Measurements from ENCODE around the gene CRYZL1.

The CRYZL1 gene

DNA sequence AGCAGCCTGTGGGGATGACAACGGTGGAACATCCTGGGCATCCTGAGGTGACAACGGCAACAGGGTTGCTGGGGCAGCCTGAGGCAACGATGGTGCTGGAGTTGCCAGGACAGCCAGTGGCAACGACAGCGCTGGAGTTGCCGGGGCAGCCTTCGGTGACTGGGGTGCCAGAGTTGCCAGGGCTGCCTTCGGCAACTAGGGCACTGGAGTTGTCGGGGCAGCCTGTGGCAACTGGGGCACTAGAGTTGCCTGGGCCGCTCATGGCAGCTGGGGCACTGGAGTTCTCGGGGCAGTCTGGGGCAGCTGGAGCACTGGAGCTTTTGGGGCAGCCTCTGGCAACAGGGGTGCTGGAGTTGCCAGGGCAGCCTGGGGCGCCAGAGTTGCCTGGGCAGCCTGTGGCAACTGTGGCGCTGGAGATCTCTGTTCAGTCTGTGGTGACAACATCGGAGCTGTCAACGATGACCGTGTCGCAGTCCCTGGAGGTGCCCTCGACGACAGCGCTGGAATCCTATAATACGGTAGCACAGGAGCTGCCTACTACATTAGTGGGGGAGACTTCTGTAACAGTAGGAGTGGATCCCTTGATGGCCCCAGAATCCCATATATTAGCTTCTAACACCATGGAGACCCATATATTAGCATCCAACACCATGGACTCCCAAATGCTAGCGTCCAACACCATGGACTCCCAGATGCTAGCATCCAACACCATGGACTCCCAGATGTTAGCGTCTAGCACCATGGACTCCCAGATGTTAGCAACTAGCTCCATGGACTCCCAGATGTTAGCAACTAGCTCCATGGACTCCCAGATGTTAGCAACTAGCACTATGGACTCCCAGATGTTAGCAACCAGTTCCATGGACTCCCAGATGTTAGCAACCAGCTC, 90.5 kb downstream of the CRYZL1 start:
- H3K4me3 ChIP-seq (replicated peaks; ENCODE audit: low read depth, low read length) = no peak overlapping the region
- TF ChIP-seq, protein P1, sequence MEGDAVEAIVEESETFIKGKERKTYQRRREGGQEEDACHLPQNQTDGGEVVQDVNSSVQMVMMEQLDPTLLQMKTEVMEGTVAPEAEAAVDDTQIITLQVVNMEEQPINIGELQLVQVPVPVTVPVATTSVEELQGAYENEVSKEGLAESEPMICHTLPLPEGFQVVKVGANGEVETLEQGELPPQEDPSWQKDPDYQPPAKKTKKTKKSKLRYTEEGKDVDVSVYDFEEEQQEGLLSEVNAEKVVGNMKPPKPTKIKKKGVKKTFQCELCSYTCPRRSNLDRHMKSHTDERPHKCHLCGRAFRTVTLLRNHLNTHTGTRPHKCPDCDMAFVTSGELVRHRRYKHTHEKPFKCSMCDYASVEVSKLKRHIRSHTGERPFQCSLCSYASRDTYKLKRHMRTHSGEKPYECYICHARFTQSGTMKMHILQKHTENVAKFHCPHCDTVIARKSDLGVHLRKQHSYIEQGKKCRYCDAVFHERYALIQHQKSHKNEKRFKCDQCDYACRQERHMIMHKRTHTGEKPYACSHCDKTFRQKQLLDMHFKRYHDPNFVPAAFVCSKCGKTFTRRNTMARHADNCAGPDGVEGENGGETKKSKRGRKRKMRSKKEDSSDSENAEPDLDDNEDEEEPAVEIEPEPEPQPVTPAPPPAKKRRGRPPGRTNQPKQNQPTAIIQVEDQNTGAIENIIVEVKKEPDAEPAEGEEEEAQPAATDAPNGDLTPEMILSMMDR (IDR thresholded peaks at IDR 0.05; ENCODE audit: low read depth, low read length, missing control alignments) = no peak

DNA sequence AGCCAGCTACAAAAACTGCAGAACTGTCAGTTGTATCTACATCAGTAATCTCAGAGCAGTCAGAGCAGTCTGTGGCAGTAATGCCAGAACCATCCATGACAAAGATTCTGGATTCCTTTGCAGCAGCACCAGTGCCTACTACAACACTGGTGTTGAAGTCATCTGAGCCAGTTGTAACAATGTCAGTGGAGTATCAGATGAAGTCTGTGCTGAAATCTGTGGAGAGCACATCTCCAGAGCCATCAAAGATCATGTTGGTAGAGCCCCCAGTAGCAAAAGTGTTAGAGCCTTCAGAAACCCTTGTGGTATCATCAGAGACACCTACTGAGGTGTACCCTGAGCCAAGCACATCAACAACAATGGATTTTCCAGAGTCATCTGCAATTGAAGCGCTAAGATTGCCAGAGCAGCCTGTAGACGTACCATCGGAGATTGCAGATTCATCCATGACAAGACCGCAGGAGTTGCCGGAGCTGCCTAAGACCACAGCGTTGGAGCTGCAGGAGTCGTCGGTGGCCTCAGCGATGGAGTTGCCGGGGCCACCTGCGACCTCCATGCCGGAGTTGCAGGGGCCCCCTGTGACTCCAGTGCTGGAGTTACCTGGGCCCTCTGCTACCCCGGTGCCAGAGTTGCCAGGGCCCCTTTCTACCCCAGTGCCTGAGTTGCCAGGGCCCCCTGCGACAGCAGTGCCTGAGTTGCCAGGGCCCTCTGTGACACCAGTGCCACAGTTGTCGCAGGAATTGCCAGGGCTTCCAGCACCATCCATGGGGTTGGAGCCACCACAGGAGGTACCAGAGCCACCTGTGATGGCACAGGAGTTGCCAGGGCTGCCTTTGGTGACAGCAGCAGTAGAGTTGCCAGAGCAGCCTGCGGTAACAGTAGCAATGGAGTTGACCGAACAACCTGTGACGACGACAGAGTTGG, 91.4 kb downstream of the CRYZL1 start:
- no peak for DNase-seq (ENCODE audit: extremely low read depth, low read depth)
- H3K4me3 ChIP-seq (replicated peaks; ENCODE audit: low read depth, low read length) = no peak overlapping the region
- TF ChIP-seq, protein P1 (IDR thresholded peaks at IDR 0.05; ENCODE audit: low read depth, low read length, missing control alignments) = no peak

More for the DNA sequence above, 90.5 kb downstream of the CRYZL1 start:
- no peak for DNase-seq (ENCODE audit: extremely low read depth, low read depth)

DNA sequence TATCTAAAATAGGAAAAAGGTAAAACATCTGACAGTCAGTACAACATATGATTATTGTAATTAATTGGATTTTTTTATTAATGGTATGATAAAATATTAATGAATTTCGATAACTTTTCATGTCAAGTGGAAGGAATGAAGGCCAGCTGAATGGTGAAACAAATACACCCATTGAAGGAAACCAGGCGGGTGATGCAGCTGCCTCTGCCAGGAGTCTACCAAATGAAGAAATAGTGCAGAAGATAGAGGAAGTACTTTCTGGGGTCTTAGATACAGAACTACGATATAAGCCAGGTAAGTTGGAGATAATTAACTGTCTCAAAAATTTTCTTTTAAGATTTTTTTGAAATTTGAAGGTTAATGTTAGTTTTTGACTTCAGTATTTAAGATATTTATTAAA, 95.5 kb downstream of the CRYZL1 start:
- no peak overlapping the region; the same call in 1 of the 2 replicates for H3K4me3 ChIP-seq (replicated peaks; ENCODE audit: low read depth, low read length)
- no peak for DNase-seq (ENCODE audit: extremely low read depth, low read depth)
- TF ChIP-seq, protein P1 (IDR thresholded peaks at IDR 0.05; ENCODE audit: low read depth, low read length, missing control alignments) = no peak

DNA sequence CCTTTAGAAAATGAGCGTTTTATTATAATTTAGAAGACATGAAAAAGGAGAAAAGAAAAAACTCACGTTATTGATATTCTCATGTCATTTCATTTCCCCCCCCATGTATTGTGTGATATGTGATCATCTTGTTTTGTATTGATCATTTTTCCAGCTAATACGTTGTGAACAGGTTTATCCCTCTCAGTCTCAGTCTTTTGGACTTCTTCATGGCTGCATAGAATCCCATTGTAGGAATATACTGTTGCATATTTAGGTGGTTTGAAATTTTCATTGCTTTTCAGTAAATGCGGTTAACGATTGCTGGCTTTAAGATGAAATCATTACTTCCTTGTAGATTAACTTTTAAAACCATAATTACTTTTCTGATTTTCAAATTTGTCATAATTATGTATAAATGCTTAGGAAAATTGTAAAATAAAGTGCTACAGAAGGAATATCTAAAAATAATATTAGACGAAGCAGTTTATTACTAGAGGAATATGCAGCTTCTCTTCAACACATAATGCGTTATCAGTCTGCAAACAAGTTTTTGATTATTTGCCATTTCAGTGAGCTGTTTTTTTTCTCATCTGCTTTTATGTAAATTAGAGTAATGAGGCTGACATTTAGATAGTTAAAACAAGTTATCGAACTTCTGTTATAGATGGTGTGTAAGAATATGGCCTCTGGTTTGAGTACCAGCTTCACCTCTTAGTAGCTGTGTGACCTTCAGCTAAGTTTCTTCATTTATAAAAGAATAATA, 96.9 kb downstream of the CRYZL1 start:
- TF ChIP-seq, protein P1 (IDR thresholded peaks at IDR 0.05; ENCODE audit: low read depth, low read length, missing control alignments) = no peak

DNA sequence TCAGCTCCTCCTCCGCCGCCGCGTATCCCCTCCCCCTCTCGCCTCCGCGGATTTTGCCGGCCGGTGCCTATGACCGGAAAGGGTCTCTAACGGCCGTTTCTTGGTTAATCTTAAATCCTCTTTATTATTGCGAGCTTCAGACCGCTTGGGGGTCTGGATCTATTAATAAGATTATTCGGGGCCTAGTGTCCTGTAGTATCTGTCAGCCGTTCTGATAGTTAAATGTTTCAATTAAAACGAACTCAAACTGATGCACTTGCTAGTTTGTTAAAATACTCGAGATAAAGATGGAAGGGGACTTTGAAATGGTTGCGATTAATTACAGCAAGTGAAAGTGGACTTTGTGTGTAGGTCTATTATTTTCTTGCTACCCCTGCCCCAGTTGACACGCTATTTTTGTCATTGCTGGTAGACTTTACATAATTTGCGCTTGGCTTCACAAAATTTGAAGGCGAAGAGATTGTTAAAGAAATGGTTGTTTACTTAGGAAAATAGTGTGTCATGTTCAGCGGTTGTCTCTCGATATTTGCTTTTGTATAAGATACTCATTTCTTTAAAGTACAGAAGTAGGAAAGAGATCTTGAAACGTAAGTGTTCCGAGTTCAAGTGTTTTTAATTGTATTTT, 97.9 kb downstream of the CRYZL1 start:
- no peak for DNase-seq (ENCODE audit: extremely low read depth, low read depth)
- H3K4me3 ChIP-seq (replicated peaks; ENCODE audit: low read depth, low read length) = peak overlapping the region; percentile 56

More for the DNA sequence above, 96.9 kb downstream of the CRYZL1 start:
- DNase-seq (ENCODE audit: extremely low read depth, low read depth) = no peak
- peak overlapping the region; percentile 56 for H3K4me3 ChIP-seq (replicated peaks; ENCODE audit: low read depth, low read length)

More for the DNA sequence above, 97.9 kb downstream of the CRYZL1 start:
- TF ChIP-seq, protein P1 (IDR thresholded peaks at IDR 0.05; ENCODE audit: low read depth, low read length, missing control alignments) = no peak
